Body of pancreas (tissue), 4 donors: ENCODE results near the gene MTX1. TPM values are rescaled to one million over a fixed set of nuclear protein-coding genes. Genes with fewer than 3 reads are reported as not detected.

ENCODE experiments used
- ATAC-seq: fragments of 150-250 bp; one replicate; pipeline ENCODE4 v1.9.1; 2016
- DNase-seq, 4 donors: peaks; one replicate each; pipeline ENCODE4 v3.0.0-alpha.2; 2019
- H3K27ac ChIP-seq, 4 donors: fragments of 200-600 bp; sonication (generic); 1 replicate in 3 of 4; 2 replicates in 1 of 4; pipeline versions ENCODE4 v1.5.1 to v1.6.1; 2016 to 2019; ENCODE audit warnings: mild to moderate bottlenecking in 1 of 4, mixed read lengths in 1 of 4, moderate library complexity in 1 of 4
- H3K27me3 ChIP-seq, 2 donors: fragments of 200-600 bp; sonication (generic); one replicate each; pipeline ENCODE4 v1.6.0; 2016; ENCODE audit warnings: mild to moderate bottlenecking in 1 of 2
- H3K36me3 ChIP-seq, 2 donors: fragments of 200-600 bp; sonication (generic); replicated peaks in 1 of 2; 2 replicates each; pipeline ENCODE4 v1.5.1; 2016; ENCODE audit warnings: low read depth in 2 of 2; ENCODE audit not compliant: insufficient read depth in 1 of 2
- H3K4me1 ChIP-seq: fragments of 200-600 bp; sonication (generic); one replicate; pipeline ENCODE4 v1.6.0; 2016
- H3K4me3 ChIP-seq, 2 donors: fragments of 200-600 bp; sonication (generic); 1 replicate in 1 of 2; 2 replicates in 1 of 2; pipeline ENCODE4 v1.5.1; 2016 to 2019
- H3K9me3 ChIP-seq, 3 donors: fragments of 200-600 bp; sonication (generic); 1 replicate in 2 of 3; 2 replicates in 1 of 3; pipeline ENCODE4 v1.5.1; 2016
- POLR2A ChIP-seq, 3 donors: fragments of 450-650 bp; IDR thresholded peaks; one replicate each; pipeline ENCODE4 v1.6.1; 2016; ENCODE audit warnings: antibody characterized with exemption in 3 of 3, mild to moderate bottlenecking in 2 of 3
- WGBS, 2 donors: methylation state at CpG; one replicate each; pipeline ENCODE4 v1.1.5; 2017; 5-methylcytosine and 5-hydroxymethylcytosine counted together
- intact Hi-C: fragments of 100-400 bp; cut with DNase I; formaldehyde crosslinking; loops from one replicate; pipeline ENCODE4 v1.15.1; 2023
- total RNA-seq, 2 donors: library from RNA; depleted of rRNA; stranded (reverse); fragments of >200 nt; gene quantifications; one replicate each; pipeline ENCODE4 v1.1.0, GENCODE V29; 2016
- TF ChIP-seq, protein P1 (sequence below), 7 experiments: fragments of 450-650 bp in 4 of 7; fragments of 200-600 bp in 3 of 7; sonication (generic) in 3 of 7; IDR thresholded peaks; one replicate each; pipeline ENCODE4 v1.5.1; 2016 to 2019; ENCODE audit warnings: antibody characterized with exemption in 7 of 7

MTX1 gene
- total RNA-seq, 2 donors from 2014 or later: 5.9 to 16.3 TPM

- peak in 2 of 3 donors; percentile 58 for TF ChIP-seq POLR2A (IDR thresholded peaks at IDR 0.05)
- TF ChIP-seq, protein P1, sequence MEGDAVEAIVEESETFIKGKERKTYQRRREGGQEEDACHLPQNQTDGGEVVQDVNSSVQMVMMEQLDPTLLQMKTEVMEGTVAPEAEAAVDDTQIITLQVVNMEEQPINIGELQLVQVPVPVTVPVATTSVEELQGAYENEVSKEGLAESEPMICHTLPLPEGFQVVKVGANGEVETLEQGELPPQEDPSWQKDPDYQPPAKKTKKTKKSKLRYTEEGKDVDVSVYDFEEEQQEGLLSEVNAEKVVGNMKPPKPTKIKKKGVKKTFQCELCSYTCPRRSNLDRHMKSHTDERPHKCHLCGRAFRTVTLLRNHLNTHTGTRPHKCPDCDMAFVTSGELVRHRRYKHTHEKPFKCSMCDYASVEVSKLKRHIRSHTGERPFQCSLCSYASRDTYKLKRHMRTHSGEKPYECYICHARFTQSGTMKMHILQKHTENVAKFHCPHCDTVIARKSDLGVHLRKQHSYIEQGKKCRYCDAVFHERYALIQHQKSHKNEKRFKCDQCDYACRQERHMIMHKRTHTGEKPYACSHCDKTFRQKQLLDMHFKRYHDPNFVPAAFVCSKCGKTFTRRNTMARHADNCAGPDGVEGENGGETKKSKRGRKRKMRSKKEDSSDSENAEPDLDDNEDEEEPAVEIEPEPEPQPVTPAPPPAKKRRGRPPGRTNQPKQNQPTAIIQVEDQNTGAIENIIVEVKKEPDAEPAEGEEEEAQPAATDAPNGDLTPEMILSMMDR (IDR thresholded peaks at IDR 0.05): no peak
These were observed 46.9 kb downstream of the MTX1 start, which contains the start of gene ENTREP3 for GRCh38 chr1:155255243-155256007. ENTREP3 (minus strand) TSS chr1:155255483; CDS start chr1:155254877, 606 bp downstream.

GRCh38 chr1:155256058-155256852 is 47.8 kb downstream of the MTX1 start:
- intact Hi-C loops: loop anchor here (10.0 kb wide), 1 partner anchor 339 kb away; no protein-coding TSS in a partner anchor
- Histone ChIP-seq H3K27me3 (no peaks in the 10 kb centered on the region), H3K4me3 (no peak overlapping the region), H3K36me3 (peaks cover 0 to 4% of the 10 kb centered on the region in 2 donors), H3K27ac (peak overlapping the region; percentile 75 to 87 (median 82)), H3K4me1 (peaks cover 37% of the 10 kb centered on the region), H3K9me3 (no peaks in the 10 kb centered on the region)
- ATAC-seq (no peak), DNase-seq (no peak)
- no peak for TF ChIP-seq POLR2A (IDR thresholded peaks at IDR 0.05)
- TF ChIP-seq, protein P1 (IDR thresholded peaks at IDR 0.05): no peak
- 74 to 81% methylated on average over 17 to 20 of the region's 20 CpGs for WGBS, 2 donors

More at GRCh38 chr1:155255243-155256007, 46.9 kb downstream of the MTX1 start, which contains the start of gene ENTREP3:
- peak; percentile 80 to 86 (median 84) for DNase-seq
- no peaks in the 10 kb centered on the region for H3K27me3 ChIP-seq
- ATAC-seq: peak; percentile 86
- intact Hi-C loops: loop anchor here (10.0 kb wide), 1 partner anchor 339 kb away; no protein-coding TSS in a partner anchor
- H3K27ac ChIP-seq: peak within 1 kb of the TSS; percentile 75 to 87 (median 82)
- H3K4me1 ChIP-seq: peaks cover 35% of the 10 kb centered on the region
- 1 to 2% methylated on average over 17 to 54 of the region's 54 CpGs for WGBS, 2 donors
- no peaks in the 10 kb centered on the region for H3K9me3 ChIP-seq
- H3K36me3 ChIP-seq: peaks cover 0 to 4% of the 10 kb centered on the region in 2 donors
- H3K4me3 ChIP-seq: peak within 1 kb of the TSS; percentile 59 to 92

DNA sequence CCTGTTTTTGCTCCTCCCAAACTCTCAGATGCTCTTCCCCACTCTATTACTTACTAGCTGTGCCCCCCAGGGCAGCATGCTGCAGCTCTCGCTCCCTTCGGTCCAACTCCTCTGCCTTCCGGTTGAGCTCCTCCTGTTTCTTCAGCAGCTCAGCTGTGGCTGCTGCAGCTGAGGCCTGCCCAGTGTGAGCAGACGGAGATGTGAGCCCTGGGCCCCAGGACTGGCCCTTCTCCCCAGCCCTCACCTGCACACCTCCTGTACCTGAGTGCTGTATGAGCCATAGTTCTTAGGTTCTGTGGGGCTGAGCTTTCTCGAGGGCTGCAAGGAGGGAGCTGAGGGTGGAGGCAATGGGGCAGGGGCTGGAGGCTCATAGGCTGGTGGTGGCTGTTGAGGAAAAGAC is 51.8 kb downstream of the MTX1 start:
- H3K27ac ChIP-seq: no peak overlapping the region
- H3K36me3 ChIP-seq: peaks cover 0 to 13% of the 10 kb centered on the region in 2 donors
- H3K4me1 ChIP-seq: peaks cover 33% of the 10 kb centered on the region
- DNase-seq (no peak), ATAC-seq (no peak)
- H3K27me3 ChIP-seq: no peaks in the 10 kb centered on the region
- 94 to 100% methylated on average over 5 of the region's 5 CpGs for WGBS, 2 donors
- TF ChIP-seq POLR2A (IDR thresholded peaks at IDR 0.05): no peak
- TF ChIP-seq, protein P1 (IDR thresholded peaks at IDR 0.05): no peak
- intact Hi-C loops: no loop called here
- H3K4me3 ChIP-seq: no peak overlapping the region
- H3K9me3 ChIP-seq: no peaks in the 10 kb centered on the region

DNA sequence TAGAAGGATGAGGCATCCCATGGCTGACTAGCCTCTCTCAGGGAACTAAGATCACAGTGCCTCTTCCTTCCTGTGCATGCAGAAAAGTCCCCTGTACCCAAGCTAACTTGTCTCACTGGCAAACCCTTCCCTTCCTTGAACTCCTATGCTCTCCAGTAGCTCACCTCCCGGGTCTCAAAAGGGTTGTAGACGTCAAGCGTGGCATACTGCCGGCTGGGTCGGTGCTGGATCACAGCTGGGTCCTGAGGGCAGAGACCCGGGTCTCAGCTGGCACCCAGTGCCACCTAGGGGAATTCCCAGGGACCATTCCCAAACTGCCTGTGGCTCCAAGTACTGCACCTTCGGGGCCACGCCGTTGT is 53.0 kb downstream of the MTX1 start:
- Histone ChIP-seq H3K27ac (peak overlapping the region; percentile 19 to 80 (median 71)), H3K4me3 (peak overlapping the region; percentile 24 to 52), H3K4me1 (peaks cover 24% of the 10 kb centered on the region), H3K9me3 (no peaks in the 10 kb centered on the region), H3K36me3 (peaks cover 0 to 18% of the 10 kb centered on the region in 2 donors), H3K27me3 (no peaks in the 10 kb centered on the region)
- WGBS, 2 donors: 0 to 1% methylated on average over 9 of the region's 9 CpGs
- DNase-seq (peak in 1 of 4 donors; percentile 29), ATAC-seq (peak; percentile 3)
- intact Hi-C loops: no loop called here
- no peak for TF ChIP-seq POLR2A (IDR thresholded peaks at IDR 0.05)
- TF ChIP-seq, protein P1 (IDR thresholded peaks at IDR 0.05): peak in 2 of 7 experiments; percentile 9 to 14
